ENCODE results near the gene CALHM5.
A peak's percentile ranks its signal among the peaks of the same experiment; 100 is the strongest.

CALHM5 gene

DNA sequence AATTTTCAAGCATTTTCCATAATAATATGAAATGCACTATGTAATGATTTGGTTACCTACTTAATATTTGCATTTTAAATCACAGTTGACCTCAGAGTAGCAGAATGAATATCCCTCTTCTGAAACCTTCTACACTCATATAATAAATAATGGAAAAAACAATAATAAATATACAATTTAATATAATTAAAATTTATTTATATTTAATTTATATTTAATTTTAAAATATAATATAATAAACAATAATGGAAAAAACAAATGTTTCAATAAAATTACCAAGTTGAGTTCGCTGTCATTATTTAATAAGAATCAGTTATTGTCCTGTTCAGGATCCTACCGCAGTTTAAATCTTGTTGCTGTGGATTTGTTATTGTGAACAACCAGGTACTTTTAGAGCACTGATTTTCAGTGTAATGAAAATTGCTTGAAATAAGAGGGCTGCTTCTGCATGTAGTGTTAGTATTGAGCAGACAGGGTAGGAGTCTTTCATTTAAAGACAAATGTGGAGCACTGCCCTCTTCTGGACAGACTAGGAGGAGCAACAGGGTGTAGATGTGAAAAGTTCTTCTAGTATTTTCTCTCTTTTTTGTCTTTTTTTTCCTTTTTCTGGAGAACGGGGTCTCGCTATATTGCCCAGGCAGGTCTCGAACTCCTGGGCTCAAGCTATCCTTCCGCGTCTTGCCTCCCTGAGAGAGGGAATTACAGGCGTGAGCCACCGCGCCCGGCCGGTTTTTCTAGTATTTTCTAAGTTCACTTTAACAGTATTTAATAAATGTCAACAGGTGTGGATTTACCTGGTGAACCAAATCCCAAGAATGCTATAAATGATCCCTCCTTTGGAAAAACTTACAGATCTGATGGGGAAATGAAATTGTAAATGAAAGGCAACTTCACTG is 20.5 kb downstream of the CALHM5 start:
- no peak overlapping the region for H3K27ac Mint-ChIP-seq
- peaks cover 13% of the 10 kb centered on the region for H3K4me1 Mint-ChIP-seq
- H3K36me3 Mint-ChIP-seq (ENCODE audit: low read depth): no peaks in the 10 kb centered on the region
- H3K27me3 Mint-ChIP-seq (ENCODE audit: low read depth): peaks cover 14% of the 10 kb centered on the region
- TF ChIP-seq, protein P1, sequence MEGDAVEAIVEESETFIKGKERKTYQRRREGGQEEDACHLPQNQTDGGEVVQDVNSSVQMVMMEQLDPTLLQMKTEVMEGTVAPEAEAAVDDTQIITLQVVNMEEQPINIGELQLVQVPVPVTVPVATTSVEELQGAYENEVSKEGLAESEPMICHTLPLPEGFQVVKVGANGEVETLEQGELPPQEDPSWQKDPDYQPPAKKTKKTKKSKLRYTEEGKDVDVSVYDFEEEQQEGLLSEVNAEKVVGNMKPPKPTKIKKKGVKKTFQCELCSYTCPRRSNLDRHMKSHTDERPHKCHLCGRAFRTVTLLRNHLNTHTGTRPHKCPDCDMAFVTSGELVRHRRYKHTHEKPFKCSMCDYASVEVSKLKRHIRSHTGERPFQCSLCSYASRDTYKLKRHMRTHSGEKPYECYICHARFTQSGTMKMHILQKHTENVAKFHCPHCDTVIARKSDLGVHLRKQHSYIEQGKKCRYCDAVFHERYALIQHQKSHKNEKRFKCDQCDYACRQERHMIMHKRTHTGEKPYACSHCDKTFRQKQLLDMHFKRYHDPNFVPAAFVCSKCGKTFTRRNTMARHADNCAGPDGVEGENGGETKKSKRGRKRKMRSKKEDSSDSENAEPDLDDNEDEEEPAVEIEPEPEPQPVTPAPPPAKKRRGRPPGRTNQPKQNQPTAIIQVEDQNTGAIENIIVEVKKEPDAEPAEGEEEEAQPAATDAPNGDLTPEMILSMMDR (IDR thresholded peaks at IDR 0.05; ENCODE audit: unreplicated experiment in 3 of 3): peak; percentile 67 to 75 (median 68)
- H3K9me3 Mint-ChIP-seq: no peaks in the 10 kb centered on the region
- no peak overlapping the region for H3K4me3 Mint-ChIP-seq

DNA sequence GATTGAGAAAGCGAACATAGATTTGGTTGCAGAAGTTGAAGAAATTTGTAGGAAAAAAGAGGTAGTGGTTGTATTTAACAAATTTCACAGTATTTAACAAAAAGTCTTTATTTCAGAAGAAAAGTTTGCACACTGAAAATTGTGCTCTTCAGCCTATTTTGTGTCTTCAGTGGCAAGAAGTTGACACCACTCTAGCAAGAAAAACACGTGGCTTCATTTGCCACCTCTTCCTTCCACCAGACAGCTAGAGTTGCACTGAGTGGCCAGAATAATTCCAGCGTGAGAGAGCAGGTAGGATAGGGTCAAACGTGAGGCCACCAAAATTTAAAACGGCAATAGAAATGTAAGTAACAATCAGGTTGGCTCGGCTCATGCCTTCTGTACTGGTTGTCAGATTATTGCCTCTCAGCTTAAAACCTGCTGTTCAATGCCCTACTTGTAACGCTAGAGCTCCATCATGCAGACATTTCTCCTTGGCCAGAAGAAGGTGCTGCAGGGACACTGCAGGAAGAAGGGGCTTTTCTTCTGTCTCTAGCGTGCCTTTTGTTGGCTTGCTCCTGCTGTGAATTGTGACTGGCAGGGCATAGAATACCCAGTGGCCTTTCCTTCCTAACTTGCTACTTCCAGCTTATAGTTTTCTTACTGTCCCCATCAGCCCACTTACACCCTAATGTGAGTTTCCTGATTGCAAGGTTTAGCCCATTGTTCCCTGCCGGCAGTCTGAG is 22.0 kb downstream of the CALHM5 start:
- no peak overlapping the region for H3K4me3 Mint-ChIP-seq
- no peak overlapping the region for H3K27ac Mint-ChIP-seq
- TF ChIP-seq, protein P1 (IDR thresholded peaks at IDR 0.05; ENCODE audit: unreplicated experiment in 3 of 3): no peak
- H3K4me1 Mint-ChIP-seq: peaks cover 13% of the 10 kb centered on the region
- H3K27me3 Mint-ChIP-seq (ENCODE audit: low read depth): peaks cover 14% of the 10 kb centered on the region
- no peaks in the 10 kb centered on the region for H3K9me3 Mint-ChIP-seq
- no peaks in the 10 kb centered on the region for H3K36me3 Mint-ChIP-seq (ENCODE audit: low read depth)

DNA sequence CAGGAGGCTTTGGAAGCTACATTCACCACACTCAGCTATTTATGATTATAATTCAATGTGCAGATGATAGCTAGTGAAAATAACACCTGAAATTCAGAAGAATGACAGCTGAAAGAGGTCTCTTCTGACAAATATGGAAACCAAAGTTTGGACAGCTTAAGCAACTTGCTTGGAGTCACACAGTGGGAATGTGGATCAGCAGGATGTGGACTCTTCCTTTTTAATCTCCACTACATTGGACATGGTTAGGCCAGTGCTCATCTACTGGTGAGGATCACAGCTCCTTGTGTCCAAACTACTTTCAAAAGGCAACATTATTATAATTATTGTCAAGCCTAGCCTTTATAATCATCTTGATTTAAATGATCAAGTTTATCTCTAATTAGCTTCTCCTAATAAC is 23.7 kb downstream of the CALHM5 start:
- TF ChIP-seq, protein P1 (IDR thresholded peaks at IDR 0.05; ENCODE audit: unreplicated experiment in 3 of 3): no peak
- no peak overlapping the region for H3K27ac Mint-ChIP-seq

GRCh38 chr6:116536216-116536621 is 24.8 kb downstream of the CALHM5 start:
- Mint-ChIP-seq H3K4me3 (no peak overlapping the region), H3K36me3 (ENCODE audit: low read depth) (no peaks in the 10 kb centered on the region), H3K4me1 (no peaks in the 10 kb centered on the region), H3K27me3 (ENCODE audit: low read depth) (peaks cover 11% of the 10 kb centered on the region), H3K27ac (peak overlapping the region in 1 of 3 experiments; percentile 10), H3K9me3 (no peaks in the 10 kb centered on the region)
- TF ChIP-seq, protein P1 (IDR thresholded peaks at IDR 0.05; ENCODE audit: unreplicated experiment in 3 of 3): peak; percentile 66 to 79 (median 67)

More for the DNA sequence above, 23.7 kb downstream of the CALHM5 start:
- Mint-ChIP-seq H3K27me3 (ENCODE audit: low read depth) (peaks cover 14% of the 10 kb centered on the region), H3K4me3 (no peak overlapping the region), H3K9me3 (no peaks in the 10 kb centered on the region), H3K4me1 (peaks cover 5% of the 10 kb centered on the region), H3K36me3 (ENCODE audit: low read depth) (no peaks in the 10 kb centered on the region)

- no peaks in the 10 kb centered on the region for H3K36me3 Mint-ChIP-seq (ENCODE audit: low read depth)
- TF ChIP-seq, protein P1 (IDR thresholded peaks at IDR 0.05; ENCODE audit: unreplicated experiment in 3 of 3): no peak
- no peaks in the 10 kb centered on the region for H3K9me3 Mint-ChIP-seq
- no peaks in the 10 kb centered on the region for H3K27me3 Mint-ChIP-seq (ENCODE audit: low read depth)
- H3K27ac Mint-ChIP-seq: no peak overlapping the region
- H3K4me1 Mint-ChIP-seq: peaks cover 11% of the 10 kb centered on the region
- H3K4me3 Mint-ChIP-seq: no peak overlapping the region
These were observed 31.0 kb downstream of the CALHM5 start for GRCh38 chr6:116542426-116542825.

All from nephron (organoid).